Fibroblast of lung (primary cell): ENCODE results near the gene CNST. TPM values are rescaled to one million over a fixed set of nuclear protein-coding genes. Genes with fewer than 3 reads are reported as not detected.

Source experiments
- DNase-seq, 2 donors: peaks; one replicate each; pipeline versions ENCODE4 v3.0.0 to v3.0.0-alpha.2; 2010; ENCODE audit warnings: low read depth in 2 of 2
- H2AFZ ChIP-seq: 2 replicates; pipeline ENCODE4 v1.5.1; 2012; ENCODE audit warnings: low read length, control low read depth, inconsistent platforms
- H3K27ac ChIP-seq: 2 replicates; pipeline ENCODE4 v1.5.1; 2011; ENCODE audit warnings: low read length, control low read depth; ENCODE audit not compliant: insufficient read depth
- H3K27me3 ChIP-seq: 2 replicates; pipeline ENCODE4 v1.5.1; 2011; ENCODE audit warnings: mild to moderate bottlenecking, low read length; ENCODE audit not compliant: control insufficient read depth, insufficient read depth
- H3K36me3 ChIP-seq: 2 replicates; pipeline ENCODE4 v1.5.1; 2011; ENCODE audit warnings: low read length; ENCODE audit not compliant: control insufficient read depth, insufficient read depth
- H3K4me1 ChIP-seq: 2 replicates; pipeline ENCODE4 v1.5.1; 2011; ENCODE audit warnings: low read length; ENCODE audit not compliant: control insufficient read depth, insufficient read depth; ENCODE audit errors: extremely low read depth
- H3K4me2 ChIP-seq: 2 replicates; pipeline ENCODE4 v1.5.1; 2011; ENCODE audit warnings: low read length, control low read depth; ENCODE audit not compliant: insufficient read depth; ENCODE audit errors: extremely low read depth
- H3K4me3 ChIP-seq, 4 experiments: fragments of 200-600 bp in 1 of 4; sonication (generic) in 1 of 4; replicated peaks in 1 of 4; 2 replicates each; pipeline ENCODE4 v1.5.1; 2011 to 2016; ENCODE audit warnings: low read length in 4 of 4, low read depth in 3 of 4, mild to moderate bottlenecking in 3 of 4, control low read depth in 2 of 4, inconsistent platforms in 1 of 4, mixed read lengths in 1 of 4; ENCODE audit not compliant: insufficient read depth in 1 of 4; ENCODE audit errors: control extremely low read depth in 1 of 4
- H3K79me2 ChIP-seq: 2 replicates; pipeline ENCODE4 v1.5.1; 2012; ENCODE audit warnings: mild to moderate bottlenecking, low read length, inconsistent platforms; ENCODE audit not compliant: control insufficient read depth, insufficient read depth
- H3K9ac ChIP-seq: 2 replicates; pipeline ENCODE4 v1.5.1; 2011; ENCODE audit warnings: mild to moderate bottlenecking, low read length, control low read depth; ENCODE audit not compliant: insufficient read depth
- H3K9me3 ChIP-seq: 2 replicates; pipeline ENCODE4 v1.5.1; 2012; ENCODE audit warnings: low read depth, low read length; ENCODE audit not compliant: control insufficient read depth, insufficient read depth
- H4K20me1 ChIP-seq: 2 replicates; pipeline ENCODE4 v1.5.1; 2011; ENCODE audit warnings: low read length; ENCODE audit not compliant: control insufficient read depth, insufficient read depth; ENCODE audit errors: extremely low read depth
- EZH2 ChIP-seq: IDR thresholded peaks from 2 replicates; pipeline ENCODE4 v1.5.1; 2012; ENCODE audit warnings: low read length, control low read depth, mild to moderate bottlenecking; ENCODE audit errors: missing control alignments
- polyA plus RNA-seq, 2 donors: library from polyadenylated mRNA; depleted of rRNA in 1 of 2; stranded (reverse) in 1 of 2; unstranded in 1 of 2; fragments of >200 nt; gene quantifications; 2 replicates each; pipeline ENCODE4 v1.2.1, GENCODE V29; 2011 to 2012; ENCODE audit warnings: missing spikeins in 1 of 2
- total RNA-seq: library from RNA; depleted of rRNA; stranded (reverse); fragments of >200 nt; gene quantifications from 2 replicates; pipeline ENCODE4 v1.2.1, GENCODE V29; 2014
- TF ChIP-seq, protein P1 (sequence below), 2 donors: IDR thresholded peaks in 1 of 2; conservative IDR thresholded peaks in 1 of 2; 1 replicate in 1 of 2; 2 replicates in 1 of 2; pipeline ENCODE4 v1.5.1; 2011 to 2012; ENCODE audit warnings: low read length in 2 of 2, control low read depth in 1 of 2, inconsistent platforms in 1 of 2, low read depth in 1 of 2, mild to moderate bottlenecking in 1 of 2

CNST gene
- total and polyA plus RNA-seq, 2 donors (not counting 1 experiment from before 2014, with no cell fraction given) = 26.9 to 33.9 TPM

DNA sequence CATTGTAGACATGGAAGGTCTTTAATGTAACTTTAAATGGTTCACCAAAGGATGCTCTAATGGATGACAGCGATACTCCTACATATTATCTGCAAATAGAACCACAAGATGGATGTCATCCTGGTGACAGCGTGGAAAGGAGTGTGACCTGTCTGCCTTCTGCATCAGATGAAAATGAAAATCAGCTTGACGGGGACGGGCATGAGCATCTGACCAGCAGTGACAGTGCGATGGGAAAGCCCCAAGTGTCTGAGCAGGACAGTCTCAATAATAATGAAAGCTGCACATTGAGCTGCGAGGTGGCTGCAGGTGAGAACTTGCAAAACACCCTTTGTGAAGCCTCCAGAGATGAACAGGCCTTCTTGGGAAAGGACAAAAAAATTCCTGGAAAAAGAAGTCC is 25.2 kb downstream of the CNST start:
- Histone ChIP-seq H3K9me3 (no peaks in the 10 kb centered on the region), H3K36me3 (no peaks in the 10 kb centered on the region), H3K4me2 (no peak overlapping the region), H3K27me3 (no peaks in the 10 kb centered on the region), H3K27ac (peak overlapping the region; percentile 67), H4K20me1 (no peaks in the 10 kb centered on the region), H2AFZ (no peak overlapping the region), H3K9ac (no peak overlapping the region), H3K4me3 (no peak overlapping the region), H3K4me1 (peaks cover 16% of the 10 kb centered on the region), H3K79me2 (peaks cover 48% of the 10 kb centered on the region)
- TF ChIP-seq, protein P1, sequence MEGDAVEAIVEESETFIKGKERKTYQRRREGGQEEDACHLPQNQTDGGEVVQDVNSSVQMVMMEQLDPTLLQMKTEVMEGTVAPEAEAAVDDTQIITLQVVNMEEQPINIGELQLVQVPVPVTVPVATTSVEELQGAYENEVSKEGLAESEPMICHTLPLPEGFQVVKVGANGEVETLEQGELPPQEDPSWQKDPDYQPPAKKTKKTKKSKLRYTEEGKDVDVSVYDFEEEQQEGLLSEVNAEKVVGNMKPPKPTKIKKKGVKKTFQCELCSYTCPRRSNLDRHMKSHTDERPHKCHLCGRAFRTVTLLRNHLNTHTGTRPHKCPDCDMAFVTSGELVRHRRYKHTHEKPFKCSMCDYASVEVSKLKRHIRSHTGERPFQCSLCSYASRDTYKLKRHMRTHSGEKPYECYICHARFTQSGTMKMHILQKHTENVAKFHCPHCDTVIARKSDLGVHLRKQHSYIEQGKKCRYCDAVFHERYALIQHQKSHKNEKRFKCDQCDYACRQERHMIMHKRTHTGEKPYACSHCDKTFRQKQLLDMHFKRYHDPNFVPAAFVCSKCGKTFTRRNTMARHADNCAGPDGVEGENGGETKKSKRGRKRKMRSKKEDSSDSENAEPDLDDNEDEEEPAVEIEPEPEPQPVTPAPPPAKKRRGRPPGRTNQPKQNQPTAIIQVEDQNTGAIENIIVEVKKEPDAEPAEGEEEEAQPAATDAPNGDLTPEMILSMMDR (conservative IDR thresholded peaks at IDR 0.05 in 1 of 2, IDR thresholded peaks at IDR 0.05 in 1 of 2; ENCODE audit: low read depth in 1 of 2, low read length in 2 of 2) = no peak
- TF ChIP-seq EZH2 = no peak
- no peak for DNase-seq

DNA sequence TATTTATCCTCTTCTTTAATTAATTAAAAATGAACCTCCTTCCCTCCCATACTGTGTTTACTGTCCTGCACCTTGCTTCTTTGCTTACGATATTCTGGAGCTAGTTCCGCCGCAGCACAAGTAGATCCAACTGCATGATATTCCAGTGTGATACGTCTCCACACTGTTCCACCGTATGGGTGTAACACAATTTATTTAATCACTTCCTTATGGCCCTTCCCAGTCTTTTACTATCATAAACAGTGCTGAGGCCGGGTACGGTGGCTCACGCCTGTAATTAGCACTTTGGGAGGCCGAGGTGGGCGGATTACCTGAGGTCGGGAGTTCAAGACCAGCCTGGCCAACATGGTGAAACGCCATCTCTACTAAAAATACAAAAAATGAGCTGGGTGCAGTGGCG is 25.7 kb downstream of the CNST start:
- no peak overlapping the region for H2AFZ ChIP-seq
- no peaks in the 10 kb centered on the region for H3K9me3 ChIP-seq
- no peaks in the 10 kb centered on the region for H3K27me3 ChIP-seq
- no peak overlapping the region for H3K4me3 ChIP-seq
- no peak overlapping the region for H3K9ac ChIP-seq
- no peaks in the 10 kb centered on the region for H3K36me3 ChIP-seq
- TF ChIP-seq, protein P1 (conservative IDR thresholded peaks at IDR 0.05 in 1 of 2, IDR thresholded peaks at IDR 0.05 in 1 of 2; ENCODE audit: low read depth in 1 of 2, low read length in 2 of 2) = no peak
- no peak for TF ChIP-seq EZH2
- no peaks in the 10 kb centered on the region for H4K20me1 ChIP-seq
- DNase-seq = no peak
- H3K4me2 ChIP-seq = no peak overlapping the region
- peak overlapping the region; percentile 67 for H3K27ac ChIP-seq
- H3K4me1 ChIP-seq = peaks cover 19% of the 10 kb centered on the region
- H3K79me2 ChIP-seq = peaks cover 49% of the 10 kb centered on the region

DNA sequence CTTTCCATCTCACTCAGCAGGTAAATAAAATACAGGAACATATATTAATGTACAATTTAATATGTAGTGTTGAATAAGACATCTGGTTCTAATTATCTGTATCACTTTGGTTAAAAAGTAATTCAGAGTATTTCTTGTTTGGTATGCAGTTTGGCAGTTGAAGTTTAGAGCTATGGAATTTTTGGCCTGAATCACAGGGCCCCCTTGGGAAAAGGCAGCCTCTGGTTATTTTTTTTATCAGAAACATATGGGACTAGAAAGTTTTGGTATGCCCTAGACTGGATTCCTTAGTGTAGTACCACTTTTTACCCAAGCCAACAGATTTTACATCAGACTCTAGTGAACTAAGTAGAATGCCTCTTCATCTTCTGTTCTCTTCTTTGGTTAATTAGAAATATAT is 26.4 kb downstream of the CNST start:
- no peak overlapping the region for H3K9ac ChIP-seq
- peaks cover 50% of the 10 kb centered on the region for H3K79me2 ChIP-seq
- H3K9me3 ChIP-seq = no peaks in the 10 kb centered on the region
- no peak overlapping the region for H3K4me3 ChIP-seq
- no peak for TF ChIP-seq EZH2
- TF ChIP-seq, protein P1 (conservative IDR thresholded peaks at IDR 0.05 in 1 of 2, IDR thresholded peaks at IDR 0.05 in 1 of 2; ENCODE audit: low read depth in 1 of 2, low read length in 2 of 2) = no peak
- no peaks in the 10 kb centered on the region for H3K36me3 ChIP-seq
- DNase-seq = peak; percentile 93 to 95
- no peak overlapping the region for H2AFZ ChIP-seq
- peaks cover 17% of the 10 kb centered on the region for H3K4me1 ChIP-seq
- peak overlapping the region; percentile 44 for H3K4me2 ChIP-seq
- no peaks in the 10 kb centered on the region for H4K20me1 ChIP-seq
- H3K27ac ChIP-seq = peak overlapping the region; percentile 67
- H3K27me3 ChIP-seq = no peaks in the 10 kb centered on the region
